Activated naive CD4-positive, alpha-beta T cell treated with anti-CD3 and anti-CD28 coated beads, Interleukin-2, amount 50 U/mL, for 24 hours (primary cell): ENCODE results near the gene ZNF43.
A peak's percentile ranks its signal among the peaks of the same experiment; 100 is the strongest.
"Not testable (repeated sequence)": the region's sequence is repeated elsewhere in the genome, so short reads cannot be mapped to it uniquely, and the experiment has no call there.

Source experiments
- H3K27ac Mint-ChIP-seq: one replicate; pipeline ENCODE4 v1.8.0; 2021; ENCODE audit warnings: mild to moderate bottlenecking, mixed read lengths
- H3K27me3 Mint-ChIP-seq: one replicate; pipeline ENCODE4 v1.8.0; 2021; ENCODE audit warnings: mixed read lengths
- H3K36me3 Mint-ChIP-seq: one replicate; pipeline ENCODE4 v1.8.0; 2021; ENCODE audit warnings: mixed read lengths
- H3K4me1 Mint-ChIP-seq: one replicate; pipeline ENCODE4 v1.8.0; 2021; ENCODE audit warnings: mixed read lengths
- H3K4me3 Mint-ChIP-seq: one replicate; pipeline ENCODE4 v1.8.0; 2021; ENCODE audit warnings: mild to moderate bottlenecking, mixed read lengths
- H3K9me3 Mint-ChIP-seq: one replicate; pipeline ENCODE4 v1.8.0; 2021; ENCODE audit warnings: mixed read lengths

Gene ZNF43

DNA sequence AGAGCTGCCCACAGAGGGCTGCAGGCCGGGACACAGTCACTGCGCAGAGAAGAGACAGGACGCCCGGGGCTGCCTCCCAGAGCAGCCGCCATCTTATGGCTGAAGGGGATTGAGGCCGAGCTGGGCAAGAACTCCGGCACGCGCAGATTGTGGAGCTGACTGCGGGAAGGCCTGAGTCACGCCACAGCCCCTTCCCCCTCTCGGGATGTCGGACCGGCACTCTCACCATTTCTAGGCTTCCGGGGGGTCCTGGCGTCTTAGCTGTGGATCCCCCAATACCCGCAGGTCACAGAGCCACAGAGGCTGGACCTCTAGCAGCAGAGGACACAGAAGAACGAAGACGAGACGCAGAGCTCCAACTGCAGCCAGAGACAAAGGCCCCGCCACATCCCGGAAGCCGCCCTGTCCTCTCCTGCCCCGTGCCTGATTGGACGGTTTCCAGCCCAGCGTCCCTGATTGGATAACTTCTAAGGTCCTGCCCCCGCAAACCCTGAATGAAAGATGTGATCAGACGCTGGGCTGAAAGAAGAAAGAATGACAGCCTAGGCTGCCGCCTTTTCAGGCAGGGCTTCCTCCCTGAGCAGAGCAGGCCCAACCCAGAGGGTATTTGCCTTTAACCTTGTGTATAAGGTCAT is at the start of gene ZNF43:
Gene ZNF43, minus strand, starts transcription at position 373 of the 635 bp plus-strand sequence. Its CDS starts 144 bp downstream, at position 229.
- Mint-ChIP-seq H3K27me3 (no peaks in the 10 kb centered on the region), H3K27ac (peak within 1 kb of the TSS; percentile 99), H3K4me3 (peak within 1 kb of the TSS; percentile 99), H3K36me3 (peaks cover 14% of the 10 kb centered on the region), H3K4me1 (peaks cover 27% of the 10 kb centered on the region), H3K9me3 (no peaks in the 10 kb centered on the region)

DNA sequence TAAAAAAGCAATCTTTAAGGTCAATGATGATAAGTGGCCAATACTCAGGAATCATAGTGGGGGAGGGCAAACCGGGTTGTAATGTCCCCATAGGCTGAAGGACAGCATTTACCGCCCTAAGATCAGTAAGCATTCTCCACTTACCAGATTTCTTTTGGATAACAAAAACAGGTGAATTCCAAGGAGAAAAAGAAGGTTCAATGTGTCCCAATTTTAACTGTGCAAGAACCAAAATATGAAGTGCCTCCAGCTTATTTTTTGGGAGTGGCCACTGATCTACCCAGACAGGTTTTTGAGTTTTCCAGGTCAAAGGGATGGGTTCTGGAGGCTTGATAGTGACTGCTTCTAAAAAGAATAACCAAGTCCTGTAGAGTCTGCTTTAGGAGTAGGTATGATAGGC is 49.5 kb upstream of the ZNF43 start:
- not testable (repeated sequence) for H3K27me3 Mint-ChIP-seq, H3K4me1 Mint-ChIP-seq, H3K9me3 Mint-ChIP-seq, H3K27ac Mint-ChIP-seq, H3K4me3 Mint-ChIP-seq, H3K36me3 Mint-ChIP-seq

DNA sequence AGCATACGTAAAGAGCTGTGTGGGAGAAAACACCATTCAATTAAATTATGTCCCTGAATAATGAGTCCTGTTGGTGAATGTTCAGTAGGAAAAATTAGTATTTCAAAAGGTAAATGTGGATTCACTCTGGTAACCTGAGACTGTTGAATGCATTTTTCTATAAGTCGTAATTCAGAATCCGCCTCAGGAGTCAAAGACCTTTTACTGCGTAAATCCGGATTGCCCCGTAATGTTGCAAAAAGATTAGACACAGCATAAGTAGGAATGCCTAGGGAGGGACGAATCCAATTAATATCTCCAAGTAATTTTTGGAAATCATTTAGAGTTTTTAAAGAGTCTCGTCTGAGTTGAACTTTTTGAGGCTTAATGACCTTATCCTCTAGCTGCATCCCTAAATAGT is 48.8 kb upstream of the ZNF43 start:
- not testable (repeated sequence) for H3K4me3 Mint-ChIP-seq, H3K36me3 Mint-ChIP-seq, H3K4me1 Mint-ChIP-seq, H3K9me3 Mint-ChIP-seq, H3K27ac Mint-ChIP-seq, H3K27me3 Mint-ChIP-seq

GRCh38 chr19:21883516-21883915 is 47.5 kb upstream of the ZNF43 start:
- Mint-ChIP-seq H3K4me1 (no peaks in the 10 kb centered on the region), H3K4me3 (no peak overlapping the region), H3K27ac (no peak overlapping the region), H3K27me3 (no peaks in the 10 kb centered on the region), H3K36me3 (no peaks in the 10 kb centered on the region), H3K9me3 (no peaks in the 10 kb centered on the region)

DNA sequence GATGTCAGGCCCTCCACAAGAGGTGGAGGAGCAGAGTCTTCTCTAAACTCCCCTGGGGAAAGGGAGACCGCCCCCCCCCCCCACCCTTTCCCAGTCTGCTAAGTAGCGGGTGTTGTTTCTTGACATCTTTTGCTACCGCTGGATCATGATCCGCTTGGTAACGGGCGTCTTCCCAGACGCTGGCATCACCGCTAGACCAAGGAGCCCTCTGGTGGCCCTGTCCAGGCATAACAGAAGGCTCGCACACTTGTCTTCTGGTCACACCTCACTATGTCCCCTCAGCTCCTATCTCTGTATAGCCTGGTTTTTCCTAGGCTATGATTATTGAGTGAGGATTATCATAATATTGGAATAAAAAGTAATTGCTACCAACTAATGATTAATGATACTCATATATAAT is 44.8 kb upstream of the ZNF43 start:
- not testable (repeated sequence) for H3K4me1 Mint-ChIP-seq, H3K36me3 Mint-ChIP-seq, H3K9me3 Mint-ChIP-seq, H3K27ac Mint-ChIP-seq, H3K27me3 Mint-ChIP-seq, H3K4me3 Mint-ChIP-seq

- Mint-ChIP-seq H3K9me3 (no peaks in the 10 kb centered on the region), H3K4me3 (no peak overlapping the region), H3K36me3 (no peaks in the 10 kb centered on the region), H3K27ac (peak overlapping the region; percentile 43), H3K4me1 (no peaks in the 10 kb centered on the region), H3K27me3 (no peaks in the 10 kb centered on the region)
Observed at GRCh38 chr19:21878646-21879045, 42.7 kb upstream of the ZNF43 start.

GRCh38 chr19:21877976-21878375 is 42.0 kb upstream of the ZNF43 start:
- no peaks in the 10 kb centered on the region for H3K27me3 Mint-ChIP-seq
- H3K4me3 Mint-ChIP-seq, result no peak overlapping the region
- no peaks in the 10 kb centered on the region for H3K9me3 Mint-ChIP-seq
- no peak overlapping the region for H3K27ac Mint-ChIP-seq
- no peaks in the 10 kb centered on the region for H3K4me1 Mint-ChIP-seq
- no peaks in the 10 kb centered on the region for H3K36me3 Mint-ChIP-seq

DNA sequence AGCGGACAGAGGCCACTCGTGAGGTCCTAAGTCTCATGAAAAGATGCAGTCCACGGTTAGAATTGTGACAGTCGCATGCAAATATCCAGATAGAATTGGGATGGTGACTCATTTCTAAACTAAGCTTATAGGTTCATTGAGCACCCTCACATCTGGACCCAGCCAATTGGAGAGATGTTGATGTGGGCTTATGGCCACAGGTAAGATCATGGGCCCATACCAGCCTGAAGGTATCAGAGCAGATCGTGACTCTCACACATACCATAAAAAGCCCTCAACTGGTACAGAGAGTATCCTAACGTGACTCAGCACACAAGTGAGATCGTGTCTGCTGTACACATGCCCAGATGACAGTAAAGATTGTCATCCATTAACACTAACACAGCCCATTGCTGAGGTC is 40.6 kb upstream of the ZNF43 start:
- not testable (repeated sequence) for H3K9me3 Mint-ChIP-seq, H3K36me3 Mint-ChIP-seq, H3K27ac Mint-ChIP-seq, H3K4me1 Mint-ChIP-seq, H3K4me3 Mint-ChIP-seq, H3K27me3 Mint-ChIP-seq

DNA sequence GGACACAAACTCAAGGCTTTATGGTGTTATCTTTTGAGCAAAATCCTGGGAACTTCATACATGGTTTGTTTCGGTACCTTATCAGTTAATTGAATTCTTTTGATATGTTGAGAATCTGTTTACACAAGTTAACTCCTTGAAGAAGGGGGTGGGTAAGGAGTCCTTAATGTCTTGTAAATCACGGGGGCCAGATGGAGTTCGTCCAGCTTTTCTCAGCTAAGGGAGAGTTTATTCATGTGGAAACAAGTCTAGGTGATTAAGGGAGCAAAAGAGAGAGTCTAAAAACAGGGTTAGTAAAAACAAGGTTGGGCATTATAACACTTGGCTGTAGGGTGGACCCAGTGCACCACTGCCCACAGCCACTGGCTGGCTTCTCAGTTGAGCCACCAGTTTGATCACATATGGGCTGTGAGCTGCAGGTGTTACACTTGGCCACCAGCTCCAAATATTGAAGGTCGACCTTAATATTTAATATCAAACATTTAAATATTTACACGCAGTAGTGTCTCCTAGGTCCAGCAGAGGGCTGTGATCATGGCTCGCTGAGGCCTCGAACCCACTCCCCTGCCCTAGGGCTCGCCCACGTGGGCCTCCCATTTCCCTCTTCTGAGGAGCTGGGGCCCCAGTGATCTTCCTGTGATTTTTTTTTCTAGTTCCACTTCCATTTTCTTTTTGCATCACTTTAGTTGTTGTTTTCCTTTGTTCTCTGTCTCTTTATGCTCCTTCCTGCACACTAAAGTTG is 21.0 kb upstream of the ZNF43 start:
- Mint-ChIP-seq H3K27me3 (no peaks in the 10 kb centered on the region), H3K27ac (no peak overlapping the region), H3K4me1 (peaks cover 7% of the 10 kb centered on the region), H3K4me3 (no peak overlapping the region), H3K36me3 (no peaks in the 10 kb centered on the region), H3K9me3 (no peaks in the 10 kb centered on the region)

- H3K27ac Mint-ChIP-seq, result peak overlapping the region; percentile 84
- peaks cover 5% of the 10 kb centered on the region for H3K36me3 Mint-ChIP-seq
- H3K9me3 Mint-ChIP-seq, result no peaks in the 10 kb centered on the region
- H3K4me3 Mint-ChIP-seq, result peak overlapping the region; percentile 92
- H3K27me3 Mint-ChIP-seq, result no peaks in the 10 kb centered on the region
- peaks cover 29% of the 10 kb centered on the region for H3K4me1 Mint-ChIP-seq
Observed at GRCh38 chr19:21851596-21852345, 15.8 kb upstream of the ZNF43 start.

DNA sequence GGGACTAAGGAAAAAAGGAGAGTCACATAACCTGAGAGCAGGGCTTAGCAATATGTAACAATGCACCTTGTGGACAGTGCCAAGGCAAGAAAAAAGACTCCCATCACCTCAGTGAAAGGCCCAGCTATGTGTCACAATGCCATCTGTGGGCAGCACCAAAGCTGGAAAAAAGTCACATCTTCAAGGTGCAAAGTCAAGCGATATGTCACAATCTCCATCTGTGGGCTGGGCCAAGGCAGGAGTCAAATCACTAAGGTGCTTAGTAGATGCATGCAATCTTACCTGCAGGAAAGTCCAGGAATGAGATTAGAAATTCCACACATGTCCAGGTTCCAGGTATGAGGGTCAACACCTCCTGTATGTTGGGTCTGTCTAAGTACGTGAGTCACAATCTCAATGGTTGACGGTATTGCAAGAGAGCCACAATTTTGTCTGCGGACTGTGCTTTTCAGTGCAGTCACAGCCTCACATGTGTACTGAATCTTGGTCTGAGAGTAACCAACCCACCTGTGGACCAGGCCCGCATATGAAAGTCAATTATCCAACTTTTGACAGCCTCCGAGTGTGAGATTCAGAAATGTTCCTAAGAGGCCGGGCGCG is 14.8 kb upstream of the ZNF43 start:
- H3K27me3 Mint-ChIP-seq, result no peaks in the 10 kb centered on the region
- no peaks in the 10 kb centered on the region for H3K9me3 Mint-ChIP-seq
- H3K36me3 Mint-ChIP-seq, result peaks cover 5% of the 10 kb centered on the region
- peak overlapping the region; percentile 23 for H3K27ac Mint-ChIP-seq
- H3K4me3 Mint-ChIP-seq, result peak overlapping the region; percentile 92
- peaks cover 34% of the 10 kb centered on the region for H3K4me1 Mint-ChIP-seq

GRCh38 chr19:21848706-21849105 is 12.7 kb upstream of the ZNF43 start:
- Mint-ChIP-seq H3K36me3 (peaks cover 12% of the 10 kb centered on the region), H3K27ac (no peak overlapping the region), H3K27me3 (no peaks in the 10 kb centered on the region), H3K4me1 (peaks cover 34% of the 10 kb centered on the region), H3K9me3 (no peaks in the 10 kb centered on the region), H3K4me3 (no peak overlapping the region)

DNA sequence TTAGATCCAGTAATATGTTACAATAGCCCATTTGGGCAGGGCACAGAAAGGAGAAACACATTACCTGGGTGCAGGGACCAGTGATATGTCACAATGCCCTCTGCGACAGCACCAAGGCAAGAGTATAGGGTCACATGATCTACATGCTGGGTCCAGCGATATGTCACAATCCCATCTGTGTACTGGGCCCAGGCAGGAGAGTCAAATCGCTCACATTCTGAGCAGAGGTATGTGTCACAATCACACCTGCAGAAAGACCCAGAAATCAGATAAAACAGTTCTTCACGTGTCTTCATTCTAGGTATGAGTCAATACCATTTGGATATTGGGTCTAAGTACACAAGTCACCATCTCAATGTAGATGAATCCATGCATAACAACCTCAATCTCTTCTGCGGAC is 7.1 kb upstream of the ZNF43 start:
- Mint-ChIP-seq H3K9me3 (no peaks in the 10 kb centered on the region), H3K27ac (no peak overlapping the region), H3K36me3 (peaks cover 20% of the 10 kb centered on the region)

DNA sequence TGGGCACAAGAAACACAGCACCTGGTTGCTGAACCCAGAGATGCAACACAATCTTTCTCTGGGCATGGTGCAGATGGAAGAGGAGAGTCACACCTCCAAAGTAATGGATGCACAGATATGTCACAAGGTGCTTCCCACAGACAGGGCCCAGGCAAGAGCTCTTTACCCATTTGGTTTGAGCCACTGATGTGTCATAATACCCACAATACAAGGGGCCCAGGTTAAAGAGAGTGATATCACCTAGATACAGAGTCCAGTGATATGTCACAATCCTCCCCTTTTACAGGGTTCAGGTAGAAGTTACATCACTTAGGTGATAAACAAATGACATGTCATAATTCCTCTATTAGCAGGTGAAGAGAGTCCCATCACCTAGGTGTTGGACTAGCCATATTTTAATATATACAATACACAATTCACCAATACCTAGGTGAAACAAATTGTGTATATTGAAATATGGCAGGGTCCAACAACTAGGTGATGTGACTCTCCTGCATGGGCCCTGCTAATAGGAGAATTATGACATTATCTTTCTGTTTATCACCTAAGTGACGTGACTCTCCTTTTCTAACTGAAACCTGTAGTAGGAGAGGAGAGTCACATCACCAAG is 5.6 kb upstream of the ZNF43 start:
- H3K27ac Mint-ChIP-seq, result no peak overlapping the region
- peaks cover 18% of the 10 kb centered on the region for H3K36me3 Mint-ChIP-seq
- peaks cover 8% of the 10 kb centered on the region for H3K4me1 Mint-ChIP-seq
- no peak overlapping the region for H3K4me3 Mint-ChIP-seq
- H3K27me3 Mint-ChIP-seq, result no peaks in the 10 kb centered on the region
- H3K9me3 Mint-ChIP-seq, result no peaks in the 10 kb centered on the region

More for the DNA sequence above, 7.1 kb upstream of the ZNF43 start:
- H3K4me3 Mint-ChIP-seq, result no peak overlapping the region
- no peaks in the 10 kb centered on the region for H3K27me3 Mint-ChIP-seq
- H3K4me1 Mint-ChIP-seq, result peaks cover 10% of the 10 kb centered on the region

DNA sequence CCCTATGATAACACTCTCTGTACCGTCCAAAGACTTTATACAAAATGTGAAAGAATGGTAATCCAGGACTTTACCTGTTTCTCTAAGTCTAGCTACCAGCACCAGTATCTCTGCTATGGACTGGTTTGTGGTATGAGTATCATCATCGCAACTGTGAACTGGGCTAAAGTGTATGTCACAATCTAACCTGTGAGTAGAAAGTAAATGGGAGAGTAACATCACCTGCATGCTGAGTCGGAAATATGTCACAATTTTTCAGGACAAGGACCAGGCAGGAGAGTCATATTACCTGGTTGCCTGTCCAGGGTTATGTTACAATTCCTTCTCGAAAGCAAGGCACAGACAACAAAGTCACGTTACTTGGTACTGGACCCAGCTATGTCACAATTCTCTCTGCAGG is 5.1 kb upstream of the ZNF43 start:
- Mint-ChIP-seq H3K27me3 (no peaks in the 10 kb centered on the region), H3K4me1 (peaks cover 9% of the 10 kb centered on the region), H3K9me3 (no peaks in the 10 kb centered on the region), H3K36me3 (peaks cover 18% of the 10 kb centered on the region), H3K4me3 (no peak overlapping the region), H3K27ac (no peak overlapping the region)
